ENCODE measurements around the gene SRP19. TPM values are rescaled to one million over a fixed set of nuclear protein-coding genes. Genes with fewer than 3 reads are reported as not detected.
A peak's percentile ranks its signal among the peaks of the same experiment; 100 is the strongest.

Gene SRP19
- total and polyA plus RNA-seq, 12 donors, result 18.4 to 247 (median 77.1) TPM

GRCh38 chr5:112830378-112830777 is 30.7 kb upstream of the SRP19 start:
- Histone ChIP-seq H3K4me1 (replicated peaks in 1 of 2) (no peaks in the 10 kb centered on the region), H3K36me3 (replicated peaks in 1 of 2) (peaks cover 0 to 32% of the 10 kb centered on the region in 2 donors), H3K27ac (no peak overlapping the region), H3K4me3 (no peak overlapping the region), H3K27me3 (no peaks in the 10 kb centered on the region), H3K9me3 (replicated peaks in 1 of 3) (no peaks in the 10 kb centered on the region)
- WGBS, 4 donors, result 95 to 100% (median 96%) methylated on average over 2 of the region's 2 CpGs
- no peak for DNase-seq
- intact Hi-C loops (cut with DNase I), result no loop called here
- no peak for TF ChIP-seq CTCF (IDR thresholded peaks at IDR 0.05)
- no peak for TF ChIP-seq POLR2A (IDR thresholded peaks at IDR 0.05)

- Histone ChIP-seq H3K27me3 (no peaks in the 10 kb centered on the region), H3K4me1 (replicated peaks in 1 of 2) (no peaks in the 10 kb centered on the region), H3K9me3 (replicated peaks in 1 of 3) (no peaks in the 10 kb centered on the region), H3K36me3 (replicated peaks in 1 of 2) (peaks cover 0 to 36% of the 10 kb centered on the region in 2 donors), H3K4me3 (no peak overlapping the region), H3K27ac (no peak overlapping the region)
- TF ChIP-seq CTCF (IDR thresholded peaks at IDR 0.05) (no peak), POLR2A (IDR thresholded peaks at IDR 0.05) (no peak)
- 96 to 98% (median 97%) methylated on average over 10 to 13 of the region's 13 CpGs for WGBS, 4 donors
- no peak for DNase-seq
- intact Hi-C loops (cut with DNase I), result no loop called here
Measured at GRCh38 chr5:112833971-112834370, 27.1 kb upstream of the SRP19 start.

- Histone ChIP-seq H3K9me3 (replicated peaks in 1 of 3) (no peaks in the 10 kb centered on the region), H3K36me3 (replicated peaks in 1 of 2) (no peaks in the 10 kb centered on the region), H3K4me3 (no peak overlapping the region), H3K27me3 (no peaks in the 10 kb centered on the region), H3K27ac (no peak overlapping the region), H3K4me1 (replicated peaks in 1 of 2) (peaks cover 0 to 4% of the 10 kb centered on the region in 2 donors)
- intact Hi-C loops (cut with DNase I), result no loop called here
- no peak for TF ChIP-seq POLR2A (IDR thresholded peaks at IDR 0.05)
- TF ChIP-seq CTCF (IDR thresholded peaks at IDR 0.05), result no peak
- DNase-seq, result no peak
- WGBS, 4 donors, result 36 to 57% (median 47%) methylated on average over 1 of the region's 1 CpG
Measured at GRCh38 chr5:112844489-112844888, 16.6 kb upstream of the SRP19 start.

GRCh38 chr5:112846556-112846955 is 14.5 kb upstream of the SRP19 start:
- Histone ChIP-seq H3K27me3 (no peaks in the 10 kb centered on the region), H3K4me3 (no peak overlapping the region), H3K9me3 (replicated peaks in 1 of 3) (no peaks in the 10 kb centered on the region), H3K27ac (peak overlapping the region in 1 of 5 donors; percentile 13), H3K4me1 (replicated peaks in 1 of 2) (peaks cover 0 to 4% of the 10 kb centered on the region in 2 donors), H3K36me3 (replicated peaks in 1 of 2) (no peaks in the 10 kb centered on the region)
- intact Hi-C loops (cut with DNase I), result no loop called here
- 87 to 93% (median 90%) methylated on average over 5 of the region's 5 CpGs for WGBS, 4 donors
- TF ChIP-seq POLR2A (IDR thresholded peaks at IDR 0.05), result no peak
- DNase-seq, result no peak

GRCh38 chr5:112847306-112847705 is 13.8 kb upstream of the SRP19 start:
- no peak overlapping the region for H3K4me3 ChIP-seq
- peaks cover 0 to 4% of the 10 kb centered on the region in 2 donors for H3K4me1 ChIP-seq (replicated peaks in 1 of 2)
- TF ChIP-seq CTCF (IDR thresholded peaks at IDR 0.05) (no peak), POLR2A (IDR thresholded peaks at IDR 0.05) (no peak)
- DNase-seq, result no peak
- no peaks in the 10 kb centered on the region for H3K36me3 ChIP-seq (replicated peaks in 1 of 2)
- no peaks in the 10 kb centered on the region for H3K27me3 ChIP-seq
- intact Hi-C loops (cut with DNase I), result no loop called here
- H3K9me3 ChIP-seq (replicated peaks in 1 of 3), result no peaks in the 10 kb centered on the region
- H3K27ac ChIP-seq, result peak overlapping the region in 1 of 5 donors; percentile 10

Data from adrenal gland (tissue), 12 donors.